Nephron (organoid): ENCODE results near the gene FBLN5.

Experiments used
- H3K27ac Mint-ChIP-seq, 3 experiments: 2 replicates each; pipeline ENCODE4 v1.8.0; 2020; ENCODE audit warnings: mixed read lengths in 3 of 3, mild to moderate bottlenecking in 2 of 3, moderate library complexity in 1 of 3
- H3K27me3 Mint-ChIP-seq: 2 replicates; pipeline ENCODE4 v1.8.0; 2021; ENCODE audit warnings: low read depth, mild to moderate bottlenecking, moderate library complexity, mixed read lengths
- H3K36me3 Mint-ChIP-seq: 2 replicates; pipeline ENCODE4 v1.8.0; 2020; ENCODE audit warnings: low read depth, mixed read lengths
- H3K4me1 Mint-ChIP-seq: 2 replicates; pipeline ENCODE4 v1.8.0; 2020; ENCODE audit warnings: mixed read lengths
- H3K4me3 Mint-ChIP-seq, 3 experiments: 2 replicates each; pipeline ENCODE4 v1.8.0; 2020; ENCODE audit warnings: mild to moderate bottlenecking in 3 of 3, mixed read lengths in 3 of 3, moderate library complexity in 2 of 3
- H3K9me3 Mint-ChIP-seq: 2 replicates; pipeline ENCODE4 v1.8.0; 2020; ENCODE audit warnings: mixed read lengths
- TF ChIP-seq, protein P1 (sequence below), 3 experiments: fragments of 200-600 bp; sonication (generic); IDR thresholded peaks; one replicate each; pipeline ENCODE4 v1.5.0; 2021; ENCODE audit warnings: antibody characterized with exemption in 3 of 3; ENCODE audit not compliant: unreplicated experiment in 3 of 3

Gene FBLN5

DNA sequence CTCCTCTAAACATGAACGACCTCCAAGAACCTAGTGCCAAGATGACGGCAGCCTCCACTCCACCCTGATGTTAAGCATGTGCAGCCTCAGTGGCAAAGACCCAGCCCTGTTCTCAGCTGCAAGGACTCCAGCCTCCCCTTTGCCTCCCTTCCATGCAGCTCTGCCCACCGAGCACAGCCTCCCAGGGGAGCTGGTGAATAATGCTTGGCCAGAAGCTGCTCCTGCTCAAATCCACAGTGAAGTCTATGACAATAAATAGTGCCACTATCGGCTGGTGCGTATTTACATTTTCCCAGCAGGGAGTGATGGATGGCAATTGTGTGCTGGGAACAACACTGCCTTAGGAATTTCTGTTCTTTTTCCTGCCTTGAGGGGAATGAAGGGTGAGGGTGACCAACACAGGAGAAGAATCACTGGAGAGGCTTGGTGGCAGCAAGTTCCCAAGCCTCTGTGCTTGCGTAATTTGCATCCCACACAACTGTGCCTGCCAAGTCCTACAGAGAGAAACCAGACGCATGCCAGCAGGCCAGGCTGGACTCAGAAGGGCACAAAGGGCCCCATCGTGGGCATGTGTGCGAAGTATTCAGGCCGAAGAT is 50.3 kb downstream of the FBLN5 start:
- Mint-ChIP-seq H3K36me3 (peaks cover 8% of the 10 kb centered on the region), H3K9me3 (no peaks in the 10 kb centered on the region), H3K4me3 (no peak overlapping the region), H3K4me1 (peaks cover 16% of the 10 kb centered on the region), H3K27me3 (peaks cover 14% of the 10 kb centered on the region), H3K27ac (no peak overlapping the region)
- TF ChIP-seq, protein P1, sequence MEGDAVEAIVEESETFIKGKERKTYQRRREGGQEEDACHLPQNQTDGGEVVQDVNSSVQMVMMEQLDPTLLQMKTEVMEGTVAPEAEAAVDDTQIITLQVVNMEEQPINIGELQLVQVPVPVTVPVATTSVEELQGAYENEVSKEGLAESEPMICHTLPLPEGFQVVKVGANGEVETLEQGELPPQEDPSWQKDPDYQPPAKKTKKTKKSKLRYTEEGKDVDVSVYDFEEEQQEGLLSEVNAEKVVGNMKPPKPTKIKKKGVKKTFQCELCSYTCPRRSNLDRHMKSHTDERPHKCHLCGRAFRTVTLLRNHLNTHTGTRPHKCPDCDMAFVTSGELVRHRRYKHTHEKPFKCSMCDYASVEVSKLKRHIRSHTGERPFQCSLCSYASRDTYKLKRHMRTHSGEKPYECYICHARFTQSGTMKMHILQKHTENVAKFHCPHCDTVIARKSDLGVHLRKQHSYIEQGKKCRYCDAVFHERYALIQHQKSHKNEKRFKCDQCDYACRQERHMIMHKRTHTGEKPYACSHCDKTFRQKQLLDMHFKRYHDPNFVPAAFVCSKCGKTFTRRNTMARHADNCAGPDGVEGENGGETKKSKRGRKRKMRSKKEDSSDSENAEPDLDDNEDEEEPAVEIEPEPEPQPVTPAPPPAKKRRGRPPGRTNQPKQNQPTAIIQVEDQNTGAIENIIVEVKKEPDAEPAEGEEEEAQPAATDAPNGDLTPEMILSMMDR (IDR thresholded peaks at IDR 0.05; ENCODE audit: unreplicated experiment in 3 of 3): no peak

DNA sequence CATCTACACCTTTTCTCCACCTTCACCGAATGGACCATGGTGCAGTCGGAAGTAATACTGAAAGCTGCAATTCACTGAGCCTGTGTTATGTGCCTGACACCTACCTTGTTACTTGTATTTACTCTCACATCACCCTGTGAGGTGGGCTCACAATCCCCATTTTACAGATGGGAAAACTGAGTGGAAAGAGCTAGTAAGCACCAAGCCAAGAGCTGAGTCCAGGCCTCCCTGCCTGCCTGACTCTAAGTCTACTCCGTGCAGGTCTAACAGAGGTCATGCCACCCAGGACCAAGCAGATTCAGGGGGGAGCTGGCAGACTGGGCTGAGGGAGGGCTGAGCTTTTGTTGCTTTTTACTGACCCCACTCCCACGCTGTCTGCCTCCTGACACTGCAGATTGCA is 51.1 kb downstream of the FBLN5 start:
- no peak overlapping the region for H3K4me3 Mint-ChIP-seq
- peaks cover 18% of the 10 kb centered on the region for H3K4me1 Mint-ChIP-seq
- H3K9me3 Mint-ChIP-seq: no peaks in the 10 kb centered on the region
- peaks cover 12% of the 10 kb centered on the region for H3K36me3 Mint-ChIP-seq
- H3K27ac Mint-ChIP-seq: no peak overlapping the region
- TF ChIP-seq, protein P1 (IDR thresholded peaks at IDR 0.05; ENCODE audit: unreplicated experiment in 3 of 3): no peak
- peaks cover 14% of the 10 kb centered on the region for H3K27me3 Mint-ChIP-seq

DNA sequence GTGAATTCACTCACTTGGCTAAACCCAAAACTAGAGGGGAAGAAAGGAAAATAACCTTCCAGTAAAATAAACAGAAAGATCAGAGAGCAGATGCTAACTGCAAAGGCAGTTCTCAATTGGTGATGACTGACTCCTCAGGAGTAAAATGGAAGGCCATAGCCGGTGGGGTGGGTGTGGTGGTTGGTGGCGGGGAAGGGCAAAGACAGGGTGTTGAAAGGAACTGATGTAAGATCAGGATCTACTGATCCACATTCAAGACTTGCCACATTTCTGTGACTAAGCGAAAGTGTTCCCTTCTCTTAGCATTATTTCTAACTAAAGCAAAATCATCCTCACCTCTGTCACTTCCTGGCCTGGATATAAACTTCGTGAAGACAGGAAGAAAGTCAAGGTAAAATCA is 53.8 kb downstream of the FBLN5 start:
- peaks cover 13% of the 10 kb centered on the region for H3K36me3 Mint-ChIP-seq
- H3K4me1 Mint-ChIP-seq: peaks cover 34% of the 10 kb centered on the region
- no peak overlapping the region for H3K27ac Mint-ChIP-seq
- TF ChIP-seq, protein P1 (IDR thresholded peaks at IDR 0.05; ENCODE audit: unreplicated experiment in 3 of 3): no peak
- H3K9me3 Mint-ChIP-seq: no peaks in the 10 kb centered on the region
- H3K4me3 Mint-ChIP-seq: no peak overlapping the region
- peaks cover 4% of the 10 kb centered on the region for H3K27me3 Mint-ChIP-seq

DNA sequence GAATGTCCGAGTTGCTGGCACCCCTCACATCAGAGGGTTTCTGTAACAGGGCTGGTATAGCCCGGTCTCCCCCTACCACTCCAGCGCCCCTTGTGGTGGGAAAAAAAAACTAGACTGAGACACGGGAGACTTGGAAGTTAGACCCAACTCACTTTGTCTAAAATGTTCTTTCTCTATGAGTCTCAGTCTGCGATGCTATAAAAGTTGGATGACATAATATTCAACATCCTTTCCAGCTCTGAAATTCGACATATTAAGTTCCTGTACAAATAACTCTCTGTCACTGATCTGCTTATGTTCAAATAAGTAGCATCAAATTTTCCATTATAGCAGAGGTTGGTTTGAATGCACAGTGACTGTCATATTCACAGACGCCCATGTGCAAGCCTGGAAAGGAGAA is 54.5 kb downstream of the FBLN5 start:
- Mint-ChIP-seq H3K36me3 (peaks cover 13% of the 10 kb centered on the region), H3K27me3 (peaks cover 4% of the 10 kb centered on the region), H3K4me1 (peaks cover 38% of the 10 kb centered on the region), H3K27ac (peak overlapping the region in 2 of 3 experiments; percentile 61 to 70), H3K4me3 (no peak overlapping the region), H3K9me3 (no peaks in the 10 kb centered on the region)
- TF ChIP-seq, protein P1 (IDR thresholded peaks at IDR 0.05; ENCODE audit: unreplicated experiment in 3 of 3): peak; percentile 32 to 55 (median 41)

DNA sequence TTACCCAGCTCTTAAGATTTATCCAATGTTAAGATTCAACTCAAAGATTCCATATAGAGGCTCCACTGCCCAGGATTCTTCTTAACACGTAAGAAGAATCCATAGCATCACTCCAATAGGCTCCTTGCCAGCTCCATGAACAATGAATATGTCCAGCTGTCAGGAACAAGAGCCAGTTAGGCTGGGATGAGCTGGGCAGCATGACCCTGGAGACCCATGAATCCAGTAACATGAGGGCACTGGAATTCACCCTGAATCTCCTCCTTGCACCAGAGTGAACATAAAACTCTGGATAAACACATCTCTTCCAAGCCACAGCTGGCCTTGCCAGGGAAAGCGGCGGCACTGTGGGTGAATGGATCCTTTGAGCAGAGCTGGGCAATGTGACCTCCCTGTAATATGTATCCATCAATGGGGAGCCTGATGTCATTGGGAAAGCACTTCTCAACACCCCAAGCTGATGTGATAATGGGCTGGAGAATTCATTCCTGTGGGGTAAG is 55.7 kb downstream of the FBLN5 start:
- TF ChIP-seq, protein P1 (IDR thresholded peaks at IDR 0.05; ENCODE audit: unreplicated experiment in 3 of 3): no peak
- Mint-ChIP-seq H3K4me1 (peaks cover 31% of the 10 kb centered on the region), H3K27me3 (peaks cover 4% of the 10 kb centered on the region), H3K36me3 (peaks cover 13% of the 10 kb centered on the region), H3K9me3 (no peaks in the 10 kb centered on the region), H3K4me3 (no peak overlapping the region), H3K27ac (peak overlapping the region in 2 of 3 experiments; percentile 61 to 70)

DNA sequence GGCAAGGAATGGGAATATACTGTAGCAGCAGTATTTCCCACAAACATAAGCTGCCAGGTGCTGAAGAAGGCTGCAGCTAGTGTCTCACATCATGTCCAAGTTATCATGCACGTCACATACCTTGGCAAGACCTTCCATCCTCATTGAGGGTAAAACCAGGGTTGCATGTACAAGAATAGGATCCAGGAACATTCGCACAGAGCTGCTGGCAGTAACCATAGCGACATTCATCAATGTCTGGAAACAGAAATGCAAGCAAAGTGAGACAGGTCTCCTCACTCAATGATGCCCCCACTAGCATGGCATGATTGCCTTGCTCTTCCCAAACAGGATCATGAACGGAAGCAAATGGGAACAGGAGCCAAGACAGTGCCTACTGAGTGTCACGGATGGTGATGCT is 56.4 kb downstream of the FBLN5 start:
- no peaks in the 10 kb centered on the region for H3K9me3 Mint-ChIP-seq
- peaks cover 13% of the 10 kb centered on the region for H3K36me3 Mint-ChIP-seq
- TF ChIP-seq, protein P1 (IDR thresholded peaks at IDR 0.05; ENCODE audit: unreplicated experiment in 3 of 3): no peak
- H3K4me3 Mint-ChIP-seq: no peak overlapping the region
- peaks cover 34% of the 10 kb centered on the region for H3K4me1 Mint-ChIP-seq
- peak overlapping the region in 1 of 3 experiments; percentile 70 for H3K27ac Mint-ChIP-seq
- peaks cover 4% of the 10 kb centered on the region for H3K27me3 Mint-ChIP-seq
